Suprapubic skin (tissue), 3 donors: Measurements from ENCODE around the gene WNT9B.

Experiments used
- POLR2A ChIP-seq, 2 donors: fragments of 450-650 bp; IDR thresholded peaks; one replicate each; pipeline ENCODE4 v1.6.1; 2017; ENCODE audit warnings: antibody characterized with exemption in 2 of 2, mild to moderate bottlenecking in 2 of 2, moderate library complexity in 2 of 2
- TF ChIP-seq, protein P1 (sequence below), 2 donors: fragments of 200-600 bp in 1 of 2; fragments of 450-650 bp in 1 of 2; sonication (generic) in 1 of 2; IDR thresholded peaks; one replicate each; pipeline ENCODE4 v1.5.1; 2016 to 2019; ENCODE audit warnings: antibody characterized with exemption in 2 of 2, mild to moderate bottlenecking in 1 of 2, moderate library complexity in 1 of 2

GRCh38 chr17:46862949-46863348 is 11.6 kb downstream of the WNT9B start:
- TF ChIP-seq POLR2A (IDR thresholded peaks at IDR 0.05), result no peak
- TF ChIP-seq, protein P1, sequence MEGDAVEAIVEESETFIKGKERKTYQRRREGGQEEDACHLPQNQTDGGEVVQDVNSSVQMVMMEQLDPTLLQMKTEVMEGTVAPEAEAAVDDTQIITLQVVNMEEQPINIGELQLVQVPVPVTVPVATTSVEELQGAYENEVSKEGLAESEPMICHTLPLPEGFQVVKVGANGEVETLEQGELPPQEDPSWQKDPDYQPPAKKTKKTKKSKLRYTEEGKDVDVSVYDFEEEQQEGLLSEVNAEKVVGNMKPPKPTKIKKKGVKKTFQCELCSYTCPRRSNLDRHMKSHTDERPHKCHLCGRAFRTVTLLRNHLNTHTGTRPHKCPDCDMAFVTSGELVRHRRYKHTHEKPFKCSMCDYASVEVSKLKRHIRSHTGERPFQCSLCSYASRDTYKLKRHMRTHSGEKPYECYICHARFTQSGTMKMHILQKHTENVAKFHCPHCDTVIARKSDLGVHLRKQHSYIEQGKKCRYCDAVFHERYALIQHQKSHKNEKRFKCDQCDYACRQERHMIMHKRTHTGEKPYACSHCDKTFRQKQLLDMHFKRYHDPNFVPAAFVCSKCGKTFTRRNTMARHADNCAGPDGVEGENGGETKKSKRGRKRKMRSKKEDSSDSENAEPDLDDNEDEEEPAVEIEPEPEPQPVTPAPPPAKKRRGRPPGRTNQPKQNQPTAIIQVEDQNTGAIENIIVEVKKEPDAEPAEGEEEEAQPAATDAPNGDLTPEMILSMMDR (IDR thresholded peaks at IDR 0.05), result no peak
